ENCODE data around the gene USH1G.

Gene USH1G

DNA sequence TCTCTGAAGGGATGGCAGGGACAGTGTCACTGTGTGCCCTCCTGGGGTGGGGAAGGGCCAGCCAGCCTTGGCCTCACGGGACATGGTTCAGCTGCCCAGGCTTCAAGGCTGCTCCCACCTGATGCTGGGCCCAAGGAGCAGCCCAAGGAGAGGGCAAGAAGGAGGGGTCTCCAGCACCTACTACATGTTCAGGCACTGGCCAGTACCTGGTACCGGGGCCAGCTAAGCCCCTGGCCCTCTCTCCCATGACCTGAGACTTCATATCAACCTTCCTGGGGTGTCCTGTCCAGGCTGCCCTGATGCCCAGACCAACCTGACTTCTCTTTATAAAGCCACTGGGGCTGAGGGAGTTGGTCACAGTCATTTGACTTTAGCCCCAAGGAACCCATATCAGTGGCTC, 1.3 kb downstream of the USH1G start:
- Histone ChIP-seq H3K9me3 (ENCODE audit: severe bottlenecking) (no peaks in the 10 kb centered on the region), H3K4me3 (ENCODE audit: low read depth, low read length) (no peak overlapping the region), H3K36me3 (no peaks in the 10 kb centered on the region), H3K27me3 (ENCODE audit: insufficient read depth, low read depth, severe bottlenecking) (peaks cover 23% of the 10 kb centered on the region), H3K27ac (no peak overlapping the region)
- TF ChIP-seq, protein P1, sequence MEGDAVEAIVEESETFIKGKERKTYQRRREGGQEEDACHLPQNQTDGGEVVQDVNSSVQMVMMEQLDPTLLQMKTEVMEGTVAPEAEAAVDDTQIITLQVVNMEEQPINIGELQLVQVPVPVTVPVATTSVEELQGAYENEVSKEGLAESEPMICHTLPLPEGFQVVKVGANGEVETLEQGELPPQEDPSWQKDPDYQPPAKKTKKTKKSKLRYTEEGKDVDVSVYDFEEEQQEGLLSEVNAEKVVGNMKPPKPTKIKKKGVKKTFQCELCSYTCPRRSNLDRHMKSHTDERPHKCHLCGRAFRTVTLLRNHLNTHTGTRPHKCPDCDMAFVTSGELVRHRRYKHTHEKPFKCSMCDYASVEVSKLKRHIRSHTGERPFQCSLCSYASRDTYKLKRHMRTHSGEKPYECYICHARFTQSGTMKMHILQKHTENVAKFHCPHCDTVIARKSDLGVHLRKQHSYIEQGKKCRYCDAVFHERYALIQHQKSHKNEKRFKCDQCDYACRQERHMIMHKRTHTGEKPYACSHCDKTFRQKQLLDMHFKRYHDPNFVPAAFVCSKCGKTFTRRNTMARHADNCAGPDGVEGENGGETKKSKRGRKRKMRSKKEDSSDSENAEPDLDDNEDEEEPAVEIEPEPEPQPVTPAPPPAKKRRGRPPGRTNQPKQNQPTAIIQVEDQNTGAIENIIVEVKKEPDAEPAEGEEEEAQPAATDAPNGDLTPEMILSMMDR (IDR thresholded peaks at IDR 0.05; ENCODE audit: low read depth, low read length): no peak
- no peak for DNase-seq

DNA sequence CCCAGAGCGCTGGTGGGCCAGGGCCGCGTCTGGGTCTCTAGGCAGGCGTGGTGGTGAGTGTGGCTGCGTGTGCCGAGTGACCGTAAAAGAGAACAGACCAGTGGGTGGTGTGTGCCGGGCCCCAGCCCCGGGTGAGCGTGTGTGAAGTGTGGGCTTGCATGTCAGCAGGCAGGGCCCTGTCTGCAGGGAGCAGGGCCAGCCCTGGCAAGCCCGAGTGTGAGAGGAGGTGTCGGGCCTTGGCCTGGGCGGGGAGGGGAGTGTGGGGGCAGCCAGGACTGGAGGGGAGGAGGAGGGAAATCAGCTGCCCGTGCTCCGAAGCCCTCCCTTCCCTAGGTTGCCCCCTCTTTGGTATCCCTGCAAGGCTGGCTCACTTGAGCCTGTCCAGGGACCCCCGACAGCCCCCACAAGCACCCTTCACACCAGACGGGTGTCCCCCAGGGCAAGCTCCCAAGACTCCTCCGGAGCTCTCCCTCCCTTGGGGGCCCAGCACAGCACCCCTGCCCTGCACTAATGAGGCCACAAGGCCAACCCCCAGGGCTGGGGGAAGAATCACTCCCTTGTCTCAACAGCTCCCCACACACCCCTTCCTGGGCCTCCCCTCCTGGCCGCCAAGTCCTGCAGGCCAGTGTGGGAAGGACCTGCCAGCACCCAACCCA, 1.9 kb downstream of the USH1G start:
- Histone ChIP-seq H3K27me3 (ENCODE audit: insufficient read depth, low read depth, severe bottlenecking) (peaks cover 23% of the 10 kb centered on the region), H3K27ac (no peak overlapping the region), H3K36me3 (no peaks in the 10 kb centered on the region), H3K9me3 (ENCODE audit: severe bottlenecking) (no peaks in the 10 kb centered on the region), H3K4me3 (ENCODE audit: low read depth, low read length) (no peak overlapping the region)
- TF ChIP-seq, protein P1 (IDR thresholded peaks at IDR 0.05; ENCODE audit: low read depth, low read length): no peak
- no peak for DNase-seq

DNA sequence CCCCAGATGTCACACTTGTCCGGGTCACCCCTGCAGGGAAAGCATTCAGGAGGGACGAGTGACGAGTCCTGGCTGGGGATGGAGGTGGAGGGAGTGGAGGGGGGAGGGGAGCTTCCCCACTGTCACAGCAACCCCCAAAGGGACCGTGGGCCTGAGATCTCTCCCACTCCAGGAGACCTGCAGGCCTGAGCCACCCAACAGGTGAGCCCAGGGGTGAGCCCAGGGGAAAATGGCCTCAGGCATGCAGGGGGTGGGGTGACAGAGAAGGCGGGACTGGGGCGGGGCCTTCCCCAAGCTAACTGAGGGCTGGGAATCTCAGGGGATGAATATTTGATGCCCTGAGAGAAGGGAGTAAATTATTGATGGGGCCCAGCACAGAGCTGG, 2.4 kb downstream of the USH1G start:
- TF ChIP-seq, protein P1 (IDR thresholded peaks at IDR 0.05; ENCODE audit: low read depth, low read length): no peak
- Histone ChIP-seq H3K36me3 (no peaks in the 10 kb centered on the region), H3K27ac (no peak overlapping the region), H3K4me3 (ENCODE audit: low read depth, low read length) (no peak overlapping the region), H3K9me3 (ENCODE audit: severe bottlenecking) (no peaks in the 10 kb centered on the region), H3K27me3 (ENCODE audit: insufficient read depth, low read depth, severe bottlenecking) (peaks cover 20% of the 10 kb centered on the region)
- DNase-seq: no peak

DNA sequence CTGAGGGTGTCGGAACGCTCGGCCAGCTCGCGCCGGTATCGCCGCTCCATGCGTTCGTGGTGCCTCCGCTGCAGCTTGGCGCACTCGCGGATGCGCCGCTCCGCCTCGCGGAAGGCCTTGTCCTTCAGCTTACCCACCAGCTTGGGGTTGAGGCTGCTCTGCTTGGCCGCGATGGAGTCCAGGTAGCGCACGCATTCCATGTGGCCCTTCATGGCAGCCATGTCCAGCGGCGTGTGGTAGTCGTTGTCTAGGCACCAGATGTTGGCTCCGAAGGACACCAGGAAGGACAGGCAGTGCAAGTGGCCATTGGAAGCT, 2.8 kb downstream of the USH1G start:
- TF ChIP-seq, protein P1 (IDR thresholded peaks at IDR 0.05; ENCODE audit: low read depth, low read length): no peak
- Histone ChIP-seq H3K27me3 (ENCODE audit: insufficient read depth, low read depth, severe bottlenecking) (peaks cover 19% of the 10 kb centered on the region), H3K9me3 (ENCODE audit: severe bottlenecking) (no peaks in the 10 kb centered on the region), H3K27ac (no peak overlapping the region), H3K36me3 (no peaks in the 10 kb centered on the region), H3K4me3 (ENCODE audit: low read depth, low read length) (no peak overlapping the region)
- no peak for DNase-seq

DNA sequence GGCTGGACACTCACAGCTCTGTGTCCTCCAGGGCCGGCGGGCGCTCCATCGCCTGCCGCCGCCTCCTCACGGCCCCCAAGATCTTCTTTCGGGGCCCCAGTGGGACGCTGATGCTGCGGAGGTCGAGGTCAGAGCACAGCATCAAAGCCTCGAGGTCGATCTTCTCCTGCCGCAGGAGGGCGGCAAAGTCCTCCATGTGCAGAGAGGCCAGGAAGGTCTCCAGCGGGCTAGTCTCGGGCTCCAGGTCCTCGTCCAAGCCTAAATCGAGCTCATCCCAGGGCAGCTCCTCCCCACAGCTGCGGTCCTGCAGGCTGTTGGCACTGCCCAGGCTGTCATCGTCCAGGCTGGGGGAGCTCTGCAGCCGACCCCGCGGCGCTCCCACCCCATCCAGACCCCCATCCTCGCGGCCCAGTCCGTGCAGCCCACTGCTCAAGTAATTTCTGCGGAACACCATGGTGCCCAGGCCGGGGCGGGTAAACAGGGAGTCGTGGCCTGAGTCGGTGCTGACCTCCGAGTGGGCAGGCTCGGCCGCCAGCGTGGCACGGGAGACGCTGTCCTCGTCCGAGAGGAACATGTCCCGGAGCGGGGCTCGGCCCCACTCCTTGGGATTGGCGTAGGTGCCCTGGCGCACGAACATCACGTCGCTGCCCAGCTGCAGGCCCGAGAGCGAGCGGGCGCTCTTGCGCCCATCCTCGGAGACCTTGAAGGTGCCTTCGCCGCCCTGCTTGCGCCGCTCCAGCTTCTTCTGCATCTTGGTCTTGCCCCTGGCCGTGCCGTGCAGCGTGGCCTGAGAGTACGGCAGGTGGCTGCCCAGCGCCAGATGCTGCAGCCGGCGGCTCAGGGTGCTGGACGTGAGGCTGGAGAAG, 3.4 kb downstream of the USH1G start:
- no peaks in the 10 kb centered on the region for H3K36me3 ChIP-seq
- H3K4me3 ChIP-seq (ENCODE audit: low read depth, low read length): no peak overlapping the region
- H3K9me3 ChIP-seq (ENCODE audit: severe bottlenecking): no peaks in the 10 kb centered on the region
- TF ChIP-seq, protein P1 (IDR thresholded peaks at IDR 0.05; ENCODE audit: low read depth, low read length): peak; percentile 36; the same call in 1 of the 2 replicates
- peaks cover 15% of the 10 kb centered on the region for H3K27me3 ChIP-seq (ENCODE audit: insufficient read depth, low read depth, severe bottlenecking)
- DNase-seq: no peak
- H3K27ac ChIP-seq: no peak overlapping the region

Data from WERI-Rb-1 (cell line).